Endothelial cell of umbilical vein (primary cell): ENCODE measurements around the gene RPH3AL.

Experiments used
- EZH2 ChIP-seq: IDR thresholded peaks from 2 replicates; pipeline ENCODE4 v1.6.1; 2012; ENCODE audit warnings: borderline replicate concordance, low read depth, mild to moderate bottlenecking, moderate library complexity, low read length, inconsistent platforms; ENCODE audit not compliant: severe bottlenecking
- MAX ChIP-seq: IDR thresholded peaks from 2 replicates; pipeline ENCODE4 v1.6.1; 2011; ENCODE audit not compliant: insufficient read depth, insufficient read length
- MYC ChIP-seq: IDR thresholded peaks from one replicate; pipeline ENCODE4 v1.6.1; 2011; ENCODE audit warnings: mild to moderate bottlenecking, low read depth, low read length
- POLR2A ChIP-seq: IDR thresholded peaks from 2 replicates; pipeline ENCODE4 v1.6.1; 2012; ENCODE audit warnings: low read depth, mild to moderate bottlenecking, control low read depth, low read length
- POLR2AphosphoS5 ChIP-seq: IDR thresholded peaks from 2 replicates; pipeline ENCODE4 v1.6.1; 2012; ENCODE audit warnings: low read depth, mild to moderate bottlenecking, control low read depth, low read length, moderate library complexity; ENCODE audit not compliant: insufficient read depth
- TF ChIP-seq, protein P1 (sequence below), 2 donors: IDR thresholded peaks; 1 replicate in 1 of 2; 2 replicates in 1 of 2; pipeline ENCODE4 v1.5.1; 2011; ENCODE audit warnings: low read length in 2 of 2, mild to moderate bottlenecking in 2 of 2, moderate library complexity in 2 of 2, control low read depth in 1 of 2, inconsistent platforms in 1 of 2, low read depth in 1 of 2; ENCODE audit not compliant: insufficient read depth in 1 of 2; ENCODE audit errors: extremely low read depth in 1 of 2

DNA sequence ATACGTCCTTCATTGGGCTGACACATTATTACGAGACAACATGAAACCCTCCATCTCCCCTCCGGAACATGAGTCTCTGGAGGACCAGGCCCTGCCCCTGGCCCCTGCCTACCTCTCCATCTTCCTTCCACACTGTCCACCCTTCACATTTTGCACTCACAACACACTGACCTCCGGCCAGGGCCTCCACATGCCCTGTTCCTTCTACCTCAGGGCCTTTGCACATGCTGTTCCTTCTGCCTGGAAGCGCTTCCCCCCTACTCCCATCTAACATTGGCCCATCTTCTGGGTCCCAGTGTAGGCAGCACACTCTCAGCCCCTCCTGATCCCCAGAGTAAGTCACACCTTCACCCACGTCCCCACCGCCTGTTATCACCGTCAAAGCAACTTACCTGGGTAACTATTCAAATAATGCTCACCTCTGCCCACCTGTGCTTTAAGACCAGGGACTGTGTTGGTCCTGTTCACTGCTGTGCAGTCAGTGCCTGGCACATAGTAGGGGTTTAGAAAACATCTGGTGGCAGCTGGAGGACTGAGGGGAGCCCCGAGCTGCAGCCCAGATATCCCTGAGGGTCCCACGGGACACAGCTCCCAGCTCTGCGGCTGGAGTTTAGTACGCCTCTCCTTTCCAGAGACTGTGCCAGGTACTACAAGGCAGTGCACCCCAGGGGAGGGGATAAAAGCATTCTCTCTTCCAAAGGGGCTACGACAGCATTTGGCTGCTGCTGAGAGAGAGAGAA is 27.2 kb downstream of the RPH3AL start:
- TF ChIP-seq POLR2A (no peak), POLR2AphosphoS5 (no peak), EZH2 (no peak), MAX (no peak), MYC (no peak)
- TF ChIP-seq, protein P1, sequence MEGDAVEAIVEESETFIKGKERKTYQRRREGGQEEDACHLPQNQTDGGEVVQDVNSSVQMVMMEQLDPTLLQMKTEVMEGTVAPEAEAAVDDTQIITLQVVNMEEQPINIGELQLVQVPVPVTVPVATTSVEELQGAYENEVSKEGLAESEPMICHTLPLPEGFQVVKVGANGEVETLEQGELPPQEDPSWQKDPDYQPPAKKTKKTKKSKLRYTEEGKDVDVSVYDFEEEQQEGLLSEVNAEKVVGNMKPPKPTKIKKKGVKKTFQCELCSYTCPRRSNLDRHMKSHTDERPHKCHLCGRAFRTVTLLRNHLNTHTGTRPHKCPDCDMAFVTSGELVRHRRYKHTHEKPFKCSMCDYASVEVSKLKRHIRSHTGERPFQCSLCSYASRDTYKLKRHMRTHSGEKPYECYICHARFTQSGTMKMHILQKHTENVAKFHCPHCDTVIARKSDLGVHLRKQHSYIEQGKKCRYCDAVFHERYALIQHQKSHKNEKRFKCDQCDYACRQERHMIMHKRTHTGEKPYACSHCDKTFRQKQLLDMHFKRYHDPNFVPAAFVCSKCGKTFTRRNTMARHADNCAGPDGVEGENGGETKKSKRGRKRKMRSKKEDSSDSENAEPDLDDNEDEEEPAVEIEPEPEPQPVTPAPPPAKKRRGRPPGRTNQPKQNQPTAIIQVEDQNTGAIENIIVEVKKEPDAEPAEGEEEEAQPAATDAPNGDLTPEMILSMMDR (IDR thresholded peaks at IDR 0.05; ENCODE audit: extremely low read depth in 1 of 2, insufficient read depth in 1 of 2, low read depth in 1 of 2, low read length in 2 of 2): no peak
